Limb (tissue), 2 donors: ENCODE results near the gene LUM.

ENCODE experiments used
- DNase-seq, 2 donors: peaks; one replicate each; pipeline ENCODE4 v3.0.0-alpha.2; 2016; ENCODE audit errors: extremely low spot score in 2 of 2

LUM gene

DNA sequence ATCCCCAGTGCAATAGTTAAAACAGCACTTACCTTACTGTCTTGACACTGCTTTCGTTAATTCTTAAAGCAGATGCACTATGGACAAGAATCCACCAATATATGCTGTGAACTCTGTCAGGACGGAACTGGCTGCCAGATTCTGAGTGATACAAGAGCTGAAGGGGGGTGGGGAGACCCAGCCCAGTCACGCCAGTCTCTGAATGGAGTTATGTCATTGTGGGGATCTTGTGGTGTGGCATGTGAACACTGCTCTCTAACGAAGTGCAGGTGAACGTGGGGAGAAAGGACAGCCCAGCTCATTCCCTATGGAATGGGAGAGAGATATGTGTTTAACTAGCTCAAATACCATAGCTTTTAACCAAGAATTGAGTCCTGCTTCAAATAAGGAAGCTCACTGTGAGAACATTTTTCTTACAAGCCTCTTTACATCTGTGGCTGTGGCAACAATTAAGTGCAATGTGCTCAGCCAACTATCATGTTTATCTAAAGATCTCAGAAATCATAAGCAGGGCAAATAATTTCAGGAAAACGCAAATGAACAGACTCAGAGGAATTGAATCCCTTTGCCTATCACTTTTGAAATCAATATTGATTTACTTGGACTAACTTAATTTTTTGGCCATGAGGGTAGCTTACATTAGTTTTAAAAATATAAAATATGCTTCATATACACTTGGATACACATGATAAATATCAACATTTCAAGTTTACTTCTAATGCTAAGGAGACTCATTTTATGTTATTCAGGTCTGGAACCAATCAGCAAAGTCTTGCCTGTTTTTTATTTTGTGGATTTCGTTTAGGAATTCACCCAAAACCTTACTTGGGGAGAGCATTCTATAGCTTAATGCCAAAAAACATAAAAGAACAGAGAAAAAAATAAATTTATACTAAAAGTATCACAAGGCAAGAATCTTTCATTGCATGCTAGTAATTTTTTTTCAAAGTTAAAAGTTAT lies at the start of gene LUM:
Gene LUM (minus strand): TSS at position 129 of the 960 bp plus-strand sequence. CDS start 2,515 bp downstream, outside the sequence.
- DNase-seq, result peak; percentile 76 to 81

DNA sequence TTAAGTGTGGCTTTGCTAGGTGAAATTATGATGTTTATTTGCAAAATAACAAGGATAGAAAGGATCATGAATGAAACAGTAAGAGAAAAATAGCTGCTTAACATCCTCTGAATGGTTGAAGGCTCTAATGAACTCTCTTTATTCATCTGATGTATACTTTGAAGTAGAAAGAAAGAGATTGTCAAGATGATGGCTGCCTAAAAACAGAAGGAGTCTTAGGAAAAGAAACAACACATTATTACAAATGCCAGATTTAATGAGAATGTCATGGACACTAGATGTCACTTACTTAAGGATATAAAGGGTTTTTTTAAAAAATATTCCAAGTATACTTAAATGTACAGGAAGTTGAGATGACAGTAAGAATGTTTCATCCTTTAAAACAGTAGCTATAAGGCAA lies 49.7 kb upstream of the LUM start:
- no peak for DNase-seq

- no peak for DNase-seq
These were observed 44.7 kb upstream of the LUM start for GRCh38 chr12:91155990-91156389.

GRCh38 chr12:91154131-91154530 lies 42.8 kb upstream of the LUM start:
- DNase-seq, result no peak

DNA sequence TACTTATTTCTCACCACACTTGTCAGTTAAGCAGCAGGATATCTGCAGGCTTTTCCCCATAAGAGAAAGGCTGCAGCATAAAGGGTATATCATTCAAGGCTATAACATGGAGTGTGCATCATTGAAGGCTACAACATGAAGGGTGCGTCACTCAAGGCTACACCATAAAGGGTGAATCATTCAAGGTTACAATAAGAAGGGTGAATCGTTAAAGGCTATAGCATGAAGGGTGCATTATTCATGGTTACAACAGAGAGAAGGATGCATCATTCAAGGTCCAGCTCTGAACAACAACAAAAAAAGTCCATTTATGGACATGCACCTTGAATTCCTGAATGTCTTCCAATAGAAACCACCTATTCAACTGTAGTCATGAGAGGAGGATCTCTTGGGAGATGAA lies 32.8 kb upstream of the LUM start:
- no peak for DNase-seq

DNA sequence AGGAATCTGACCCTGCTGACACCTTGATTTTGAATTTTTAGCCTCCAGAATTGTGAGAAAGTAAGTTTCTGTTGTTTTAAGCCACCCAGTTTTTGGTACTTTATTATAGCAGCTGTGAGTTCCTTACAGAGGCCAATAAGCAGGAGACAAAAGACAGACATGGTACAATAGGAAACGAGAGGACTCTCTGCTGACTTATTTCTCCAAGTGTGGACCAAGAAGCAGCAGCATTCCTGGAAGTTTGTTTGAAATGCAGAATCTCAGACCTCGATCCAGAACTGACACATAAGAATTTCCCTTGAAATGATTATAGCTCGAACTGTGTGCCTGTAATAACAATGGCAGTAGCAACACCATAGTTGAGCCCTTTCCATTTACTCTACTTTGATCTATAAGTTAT lies 31.9 kb upstream of the LUM start:
- no peak for DNase-seq

DNA sequence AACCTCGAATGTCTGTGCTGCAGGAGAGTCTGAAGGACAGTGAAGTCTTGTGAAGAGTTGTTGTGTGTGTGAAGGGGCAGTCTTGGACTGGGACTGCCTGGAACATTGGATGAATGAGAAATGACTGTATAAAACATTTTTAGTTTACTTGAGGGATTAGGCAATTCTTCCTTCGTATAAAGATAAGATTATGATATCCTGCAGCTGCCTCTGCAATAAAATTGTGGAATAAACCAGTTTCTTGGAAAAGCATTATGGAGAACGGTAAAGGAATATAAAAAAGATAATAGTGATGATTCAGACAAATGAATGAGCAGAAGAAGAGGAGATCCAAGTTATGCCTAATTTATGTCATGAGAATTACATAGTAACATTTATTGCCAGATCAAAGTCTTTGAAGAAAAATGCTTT lies 30.9 kb upstream of the LUM start:
- DNase-seq, result peak in 1 of 2 donors; percentile 37

- peak in 1 of 2 donors; percentile 76 for DNase-seq
These were observed 29.0 kb upstream of the LUM start for GRCh38 chr12:91140026-91140931.

DNA sequence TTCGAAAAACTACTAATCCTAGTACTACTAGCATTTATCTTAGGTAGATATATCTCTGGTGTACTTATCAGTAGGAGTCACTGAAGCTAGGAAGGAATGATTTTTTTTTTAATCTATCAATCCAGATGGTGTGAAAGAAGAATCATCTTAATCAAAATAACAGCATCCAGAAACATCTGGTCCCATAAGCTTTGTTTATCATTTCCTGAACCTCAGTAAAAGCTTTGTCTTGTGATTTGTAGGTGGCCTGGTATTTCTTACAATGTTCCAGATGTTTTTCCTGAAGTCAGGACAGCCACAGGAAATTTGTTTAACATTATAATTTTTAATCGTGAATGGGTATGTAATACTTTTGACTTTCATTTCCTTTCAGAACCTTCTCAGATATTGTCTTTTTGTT lies 28.0 kb upstream of the LUM start:
- peak in 1 of 2 donors; percentile 65 for DNase-seq

DNA sequence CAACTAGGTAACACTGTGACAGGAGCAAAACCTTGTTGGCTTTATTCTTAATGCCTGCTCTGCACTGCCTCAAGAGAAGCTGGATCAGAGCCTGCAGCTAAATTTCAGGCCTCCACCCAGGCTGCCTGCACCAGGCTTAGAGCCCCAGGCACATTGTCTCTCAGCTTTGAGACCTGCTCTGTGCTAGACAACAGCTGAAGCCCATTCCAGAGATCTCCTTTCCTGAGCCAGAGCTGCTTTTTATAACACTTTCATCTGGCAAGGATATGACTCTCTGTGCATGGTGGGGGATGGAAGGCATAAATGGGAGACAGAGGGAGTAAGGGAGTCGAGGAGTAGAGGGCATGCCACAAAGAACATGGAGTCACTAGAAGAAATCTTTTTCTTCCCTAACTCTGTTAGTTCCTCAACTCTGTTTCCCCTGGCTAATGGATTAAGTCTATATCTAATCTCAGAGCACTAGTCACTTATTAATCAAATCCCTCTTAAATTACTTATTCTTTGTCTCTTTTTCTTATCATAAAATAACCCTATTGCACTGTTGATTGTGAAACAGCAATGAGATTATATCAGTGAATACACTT lies 27.1 kb upstream of the LUM start:
- peak; percentile 34 to 60 for DNase-seq

DNA sequence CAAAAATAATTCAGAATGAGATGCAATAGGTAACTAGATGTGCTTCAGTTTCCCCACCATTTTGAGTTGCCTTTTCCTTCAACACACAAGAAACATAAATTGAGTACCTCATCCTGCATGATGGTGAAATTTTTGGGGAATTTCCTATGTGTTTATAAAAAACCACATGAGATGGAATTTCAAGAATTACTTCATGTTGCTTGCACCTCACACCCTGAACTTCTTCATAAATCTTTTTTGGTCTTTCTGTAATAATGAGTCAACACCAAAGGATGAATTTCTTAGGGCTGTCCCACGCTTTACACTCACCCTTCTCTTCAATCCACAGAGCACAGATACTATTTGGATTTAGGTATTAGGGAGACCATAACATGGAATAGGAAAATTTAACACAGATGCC lies 22.6 kb upstream of the LUM start:
- DNase-seq, result no peak

DNA sequence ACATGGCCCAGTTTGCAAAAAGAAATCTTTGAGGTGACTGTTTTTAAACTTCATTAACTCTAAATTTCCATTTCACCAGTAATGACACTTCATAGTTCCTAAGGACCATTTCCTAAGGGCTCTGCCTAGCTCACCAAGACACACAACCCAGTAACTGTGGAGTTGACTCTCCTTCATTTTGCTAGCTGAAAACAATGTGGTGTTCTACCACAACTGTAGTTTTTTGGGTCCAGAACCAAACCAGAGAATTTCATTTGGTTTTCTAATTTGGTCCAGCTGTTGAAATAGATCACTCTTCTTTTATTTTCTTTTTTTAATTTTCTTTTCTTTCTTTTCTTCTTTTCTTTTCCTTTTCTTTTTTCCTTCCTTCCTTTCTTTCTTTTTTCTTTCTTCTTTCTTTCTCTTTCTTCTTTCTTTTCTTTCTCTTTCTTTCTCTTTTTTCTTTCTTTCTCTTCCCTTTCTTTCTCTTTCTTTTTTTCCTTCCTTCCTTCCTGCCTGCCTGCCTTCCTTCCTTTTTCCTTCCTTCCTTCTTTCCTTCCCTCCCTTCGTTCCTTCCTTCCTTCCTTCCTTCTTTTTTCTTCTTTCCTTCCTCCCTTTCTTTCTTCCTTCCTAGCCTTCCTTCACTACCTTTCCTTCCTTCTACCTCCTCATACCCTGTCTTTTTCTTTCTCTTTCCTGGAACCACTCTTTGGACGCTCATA lies 18.5 kb upstream of the LUM start:
- DNase-seq, result no peak

DNA sequence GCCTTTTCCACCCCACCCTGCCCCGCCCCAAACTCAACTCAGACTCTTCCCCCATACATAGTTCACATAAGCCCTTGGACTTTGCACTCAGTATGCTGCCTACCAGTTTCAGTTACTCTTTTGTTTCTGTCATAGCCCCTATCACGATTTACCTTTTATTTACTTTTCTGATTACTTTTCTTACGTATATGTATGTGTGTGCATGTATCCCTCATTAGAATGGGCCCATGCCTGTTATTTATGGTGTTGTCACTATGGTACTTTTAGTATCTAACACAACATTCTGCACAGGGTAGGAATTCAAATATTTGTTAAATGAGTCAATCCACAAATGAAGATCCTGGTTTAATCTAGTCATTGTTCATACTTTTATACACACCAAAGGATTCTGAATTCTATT lies 16.5 kb upstream of the LUM start:
- DNase-seq, result no peak

- no peak for DNase-seq
These were observed 16.0 kb upstream of the LUM start for GRCh38 chr12:91127306-91127705.

DNA sequence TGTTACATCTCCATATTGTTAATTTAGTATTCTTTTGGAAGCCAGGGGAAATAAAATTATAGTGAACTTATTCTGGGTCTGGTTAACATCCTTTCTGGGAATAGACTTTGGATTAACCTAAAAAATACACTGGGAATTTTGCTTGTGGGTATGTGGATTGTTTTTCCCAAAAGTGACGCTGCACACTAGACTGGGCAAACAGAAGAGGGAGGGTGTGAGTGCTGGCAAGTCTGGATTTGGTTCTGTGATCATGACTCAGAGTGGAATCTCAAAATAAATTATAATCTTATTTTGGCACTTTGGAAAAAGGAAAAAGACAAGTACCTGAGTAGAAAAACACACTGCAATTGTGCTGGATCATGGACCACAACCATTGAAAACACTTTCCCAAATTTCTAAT lies 15.2 kb upstream of the LUM start:
- no peak for DNase-seq

DNA sequence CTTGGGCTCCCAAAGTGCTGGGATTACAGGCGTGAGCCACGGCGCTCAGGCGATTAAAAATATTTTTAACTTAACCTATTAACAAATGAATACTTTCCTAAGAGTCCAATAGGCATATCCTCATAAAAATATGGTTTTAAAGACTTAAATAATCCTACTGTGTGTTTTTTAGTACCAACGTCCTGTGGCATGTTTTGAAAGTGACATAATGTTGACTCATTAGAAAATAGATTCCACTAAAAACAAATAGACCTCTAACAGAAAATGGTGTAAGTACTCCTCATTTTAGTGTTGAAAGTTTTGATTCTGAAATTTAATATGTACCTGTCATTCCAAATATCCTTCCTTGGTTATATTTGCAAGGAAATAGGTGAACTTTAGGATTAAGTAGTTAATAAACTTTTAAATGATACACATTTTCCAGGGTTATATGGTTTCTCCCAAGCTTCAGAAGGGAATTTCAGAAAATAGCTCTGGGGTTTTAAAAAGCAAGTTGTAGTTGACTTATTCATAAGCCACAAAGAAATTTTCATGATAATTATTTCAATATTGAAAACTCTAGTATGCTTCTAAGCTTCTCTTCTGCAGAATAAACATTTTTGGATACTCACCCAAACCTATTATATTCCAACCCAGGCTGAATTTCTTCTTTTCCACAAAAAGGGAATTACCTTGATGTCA lies 12.1 kb upstream of the LUM start:
- no peak for DNase-seq

GRCh38 chr12:91120781-91121180 lies 9.5 kb upstream of the LUM start:
- DNase-seq, result no peak

DNA sequence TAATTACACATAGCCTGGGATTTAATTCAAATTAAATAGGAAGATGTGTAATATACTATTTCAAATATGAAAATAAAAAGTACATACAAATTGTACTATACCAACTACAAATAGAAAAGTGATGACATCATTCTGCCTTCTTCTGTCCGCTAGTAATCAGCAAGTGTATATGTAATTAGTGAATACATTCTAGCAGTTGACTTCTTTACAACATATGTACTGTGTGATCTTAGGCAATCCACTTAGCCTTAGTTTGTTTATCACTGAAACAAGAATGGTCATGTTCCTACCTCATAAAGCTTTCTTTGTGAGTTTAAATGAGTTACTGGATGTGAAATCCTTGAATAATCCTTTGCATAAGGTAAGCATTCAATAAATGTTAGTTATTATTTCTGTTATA lies 7.8 kb upstream of the LUM start:
- DNase-seq, result no peak

DNA sequence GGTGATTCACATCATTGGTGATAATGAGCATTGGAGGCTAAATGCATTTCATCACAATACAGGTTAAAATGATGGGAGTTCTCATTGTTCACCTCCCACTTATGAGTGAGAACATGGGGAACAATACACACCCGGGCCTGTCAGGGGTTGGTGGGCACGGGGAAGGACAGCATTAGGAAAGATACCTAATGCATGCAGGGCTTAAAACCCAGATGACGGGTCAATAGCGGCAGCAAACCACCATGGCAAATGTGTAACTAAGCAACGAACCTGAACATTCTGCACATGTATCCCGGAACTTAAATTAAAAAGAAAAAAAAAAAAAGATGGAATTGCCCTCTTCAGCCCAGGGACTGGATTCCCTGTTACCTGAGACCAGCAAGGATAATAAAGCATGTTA lies 2.3 kb upstream of the LUM start:
- DNase-seq, result no peak

- no peak for DNase-seq
These were observed 876 bp downstream of the LUM start for GRCh38 chr12:91110311-91110924.
